HG03575 (cell line): ENCODE results near the gene KLF7.

Experiments used
- ATAC-seq: cut with Tn5 transposase; IDR thresholded peaks from one replicate; pipeline ENCODE4 v1.9.1; 2021; ENCODE audit not compliant: unreplicated experiment, insufficient number of reproducible peaks, low FRiP score; ENCODE audit errors: extremely low read depth

KLF7 gene

GRCh38 chr2:207173641-207174040 lies 7.9 kb upstream of the KLF7 start:
- no peak for ATAC-seq

GRCh38 chr2:207167099-207167923 lies 1.6 kb upstream of the KLF7 start:
- ATAC-seq: no peak

GRCh38 chr2:207166349-207167098 lies 776 bp upstream of the KLF7 start:
- peak; percentile 10 for ATAC-seq

- peak; percentile 85 for ATAC-seq
These were observed 246 bp upstream of the KLF7 start for GRCh38 chr2:207166039-207166348.

- ATAC-seq: no peak
These were observed 1.5 kb downstream of the KLF7 start for GRCh38 chr2:207164006-207164831.

GRCh38 chr2:207163756-207164005 lies 2.1 kb downstream of the KLF7 start:
- no peak for ATAC-seq

GRCh38 chr2:207163053-207163755 lies 2.5 kb downstream of the KLF7 start:
- ATAC-seq: no peak

- no peak for ATAC-seq
These were observed 3.4 kb downstream of the KLF7 start for GRCh38 chr2:207162316-207162715.

GRCh38 chr2:207161247-207162123 lies 4.3 kb downstream of the KLF7 start:
- ATAC-seq: no peak

- no peak for ATAC-seq
These were observed 5.6 kb downstream of the KLF7 start for GRCh38 chr2:207160115-207160514.

- ATAC-seq: no peak
These were observed 6.7 kb downstream of the KLF7 start for GRCh38 chr2:207159002-207159401.

GRCh38 chr2:207157731-207158130 lies 8.0 kb downstream of the KLF7 start:
- no peak for ATAC-seq

GRCh38 chr2:207157162-207157481 lies 8.6 kb downstream of the KLF7 start:
- ATAC-seq: no peak

GRCh38 chr2:207156451-207157161 lies 9.1 kb downstream of the KLF7 start:
- ATAC-seq: peak; percentile 62

- no peak for ATAC-seq
These were observed 10.0 kb downstream of the KLF7 start for GRCh38 chr2:207155516-207156444.

GRCh38 chr2:207154556-207155510 lies 10.9 kb downstream of the KLF7 start:
- ATAC-seq: no peak
